IMR-90 (cell line): ENCODE data around the gene SEPTIN2. TPM values are rescaled to one million over a fixed set of nuclear protein-coding genes. Genes with fewer than 3 reads are reported as not detected.

Experiments
- ATAC-seq: fragments of 200-7000 bp; cut with Tn5 transposase; 2 replicates; pipeline ENCODE4 v1.9.1; 2020; ENCODE audit warnings: low read depth, mild to moderate bottlenecking, moderate library complexity
- BruUV-seq: library from RNA; stranded (reverse); fragments of 400-500 nt; replicated peaks from 2 replicates; lab custom pipeline; 2021; lab: Mats Ljungman, UMichigan
- CTCF ChIA-PET: fragments of 300-600 bp; formaldehyde crosslinking; extraction: SDS; loops from one replicate; lab custom pipeline; 2021; ENCODE audit warnings: antibody characterized with exemption; lab: Yijun Ruan, JAX
- POLR2A ChIA-PET: fragments of 300-600 bp; sonication (Branson Sonifier 250); formaldehyde crosslinking; loops from one replicate; lab custom pipeline; 2022; ENCODE audit warnings: antibody characterized with exemption; ENCODE audit not compliant: unreplicated experiment; lab: Charles Lee
- DNase-seq: peaks from one replicate; pipeline ENCODE4 v3.0.0; 2013
- H2AFZ ChIP-seq: replicated peaks from 2 replicates; pipeline ENCODE3; 2013; ENCODE audit warnings: low read length, mild to moderate bottlenecking; ENCODE audit not compliant: poor library complexity
- H2AK5ac ChIP-seq: 2 replicates; pipeline ENCODE4 v1.6.1; 2013; ENCODE audit warnings: low read depth, low read length, inconsistent platforms
- H2AK9ac ChIP-seq: replicated peaks from 2 replicates; pipeline ENCODE3; 2013; ENCODE audit warnings: mild to moderate bottlenecking, low read depth, low read length, moderate library complexity; ENCODE audit not compliant: poor library complexity
- H2BK120ac ChIP-seq: 2 replicates; pipeline ENCODE4 v1.6.1; 2013; ENCODE audit warnings: low read depth, low read length, inconsistent platforms
- H2BK15ac ChIP-seq: 3 replicates; pipeline ENCODE4 v1.6.1; 2013; ENCODE audit warnings: low read depth, low read length, inconsistent platforms
- H2BK20ac ChIP-seq: 2 replicates; pipeline ENCODE4 v1.6.1; 2013; ENCODE audit warnings: low read depth, mild to moderate bottlenecking, inconsistent platforms, low read length, moderate library complexity
- H2BK5ac ChIP-seq: 2 replicates; pipeline ENCODE4 v1.6.1; 2013; ENCODE audit warnings: mild to moderate bottlenecking, low read depth, low read length, inconsistent platforms; ENCODE audit not compliant: poor library complexity, severe bottlenecking
- H3K14ac ChIP-seq: replicated peaks from 2 replicates; pipeline ENCODE4 v1.6.1; 2013; ENCODE audit warnings: low read depth, low read length, inconsistent platforms
- H3K18ac ChIP-seq: 2 replicates; pipeline ENCODE4 v1.6.1; 2013; ENCODE audit warnings: low read depth, low read length, control low read depth
- H3K23ac ChIP-seq: 2 replicates; pipeline ENCODE4 v1.6.1; 2013; ENCODE audit warnings: low read depth, low read length, inconsistent platforms
- H3K27ac ChIP-seq: 2 replicates; pipeline ENCODE4 v1.5.1; 2013; ENCODE audit warnings: mild to moderate bottlenecking, control low read depth, low read length; ENCODE audit not compliant: insufficient read depth
- H3K27me3 ChIP-seq: 2 replicates; pipeline ENCODE4 v1.6.1; 2013; ENCODE audit warnings: low read length; ENCODE audit not compliant: control insufficient read depth, insufficient read depth
- H3K36me3 ChIP-seq: 2 replicates; pipeline ENCODE4 v1.6.1; 2013; ENCODE audit warnings: low read length, mixed read lengths; ENCODE audit not compliant: control insufficient read depth, insufficient read depth
- H3K4ac ChIP-seq: 2 replicates; pipeline ENCODE4 v1.6.1; 2013; ENCODE audit warnings: low read depth, low read length, inconsistent platforms
- H3K4me1 ChIP-seq: 2 replicates; pipeline ENCODE4 v1.6.1; 2013; ENCODE audit warnings: low read length, mixed read lengths; ENCODE audit not compliant: control insufficient read depth, insufficient read depth
- H3K4me2 ChIP-seq: 2 replicates; pipeline ENCODE4 v1.6.1; 2013; ENCODE audit warnings: low read depth, mild to moderate bottlenecking, control low read depth, low read length, moderate library complexity
- H3K4me3 ChIP-seq: 2 replicates; pipeline ENCODE4 v1.5.1; 2013; ENCODE audit warnings: low read depth, mild to moderate bottlenecking, control low read depth, low read length, moderate library complexity; ENCODE audit not compliant: insufficient read depth
- H3K56ac ChIP-seq: 2 replicates; pipeline ENCODE4 v1.6.1; 2013; ENCODE audit warnings: low read length, inconsistent platforms; ENCODE audit not compliant: insufficient read depth; ENCODE audit errors: extremely low read depth
- H3K79me1 ChIP-seq, 2 experiments: 2 replicates each; pipeline ENCODE4 v1.6.1; 2013; ENCODE audit warnings: low read length in 2 of 2, inconsistent platforms in 1 of 2, low read depth in 1 of 2
- H3K9ac ChIP-seq: 2 replicates; pipeline ENCODE4 v1.6.1; 2013; ENCODE audit warnings: low read depth, low read length, control low read depth
- H3K9me1 ChIP-seq: 2 replicates; pipeline ENCODE4 v1.6.1; 2013; ENCODE audit warnings: low read length, inconsistent platforms; ENCODE audit not compliant: insufficient read depth
- H3K9me3 ChIP-seq: 2 replicates; pipeline ENCODE4 v1.6.1; 2013; ENCODE audit warnings: low read length; ENCODE audit not compliant: control insufficient read depth, insufficient read depth
- H4K20me1 ChIP-seq: 2 replicates; pipeline ENCODE4 v1.6.1; 2013; ENCODE audit warnings: low read length, inconsistent platforms; ENCODE audit not compliant: insufficient read depth
- H4K5ac ChIP-seq: 2 replicates; pipeline ENCODE4 v1.6.1; 2013; ENCODE audit warnings: mild to moderate bottlenecking, low read depth, low read length, control low read depth
- H4K8ac ChIP-seq, 2 experiments: 2 replicates each; pipeline ENCODE4 v1.6.1; 2013; ENCODE audit warnings: low read depth in 2 of 2, low read length in 2 of 2, control low read depth in 1 of 2, inconsistent platforms in 1 of 2
- H4K91ac ChIP-seq: 2 replicates; pipeline ENCODE4 v1.6.1; 2013; ENCODE audit warnings: low read depth, low read length, inconsistent platforms; ENCODE audit not compliant: insufficient read depth
- BHLHE40 ChIP-seq: fragments of 150-350 bp; IDR thresholded peaks from 2 replicates; pipeline ENCODE4 v1.6.1; 2016; ENCODE audit warnings: mild to moderate bottlenecking, low read depth, low read length
- CEBPB ChIP-seq: IDR thresholded peaks from 2 replicates; pipeline ENCODE4 v1.6.1; 2012; ENCODE audit warnings: low read depth, low read length, improper control_type of control experiment
- CHD1 ChIP-seq: IDR thresholded peaks from 2 replicates; pipeline ENCODE4 v1.6.1; 2012; ENCODE audit warnings: low read depth, low read length, improper control_type of control experiment
- CTCF ChIP-seq: conservative IDR thresholded peaks from 2 replicates; pipeline ENCODE4 v1.5.1; 2012; ENCODE audit warnings: mild to moderate bottlenecking, low read depth, low read length, improper control_type of control experiment
- ELK1 ChIP-seq: fragments of 150-350 bp; IDR thresholded peaks from 2 replicates; pipeline ENCODE4 v1.6.1; 2016; ENCODE audit warnings: low read depth, mild to moderate bottlenecking, low read length, moderate library complexity, borderline replicate concordance
- FOS ChIP-seq: fragments of 150-350 bp; IDR thresholded peaks from 2 replicates; pipeline ENCODE4 v1.6.1; 2016; ENCODE audit warnings: low read depth, low read length
- MAFK ChIP-seq: IDR thresholded peaks from 2 replicates; pipeline ENCODE4 v1.6.1; 2012; ENCODE audit warnings: low read depth, low read length, improper control_type of control experiment
- MAZ ChIP-seq: IDR thresholded peaks from 2 replicates; pipeline ENCODE4 v1.6.1; 2012; ENCODE audit warnings: low read depth, mild to moderate bottlenecking, low read length, improper control_type of control experiment, moderate library complexity, borderline replicate concordance
- MXI1 ChIP-seq: IDR thresholded peaks from 2 replicates; pipeline ENCODE4 v1.6.1; 2012; ENCODE audit warnings: low read depth, mild to moderate bottlenecking, low read length, moderate library complexity, borderline replicate concordance
- NFE2L2 ChIP-seq: fragments of 150-350 bp; IDR thresholded peaks from 2 replicates; pipeline ENCODE4 v1.6.1; 2016; ENCODE audit warnings: low read depth, mild to moderate bottlenecking, low read length
- POLR2A ChIP-seq: IDR thresholded peaks from 2 replicates; pipeline ENCODE4 v1.6.1; 2012; ENCODE audit warnings: mild to moderate bottlenecking, low read depth, low read length
- RAD21 ChIP-seq: IDR thresholded peaks from 2 replicates; pipeline ENCODE4 v1.6.1; 2012; ENCODE audit warnings: low read length, improper control_type of control experiment
- RCOR1 ChIP-seq: IDR thresholded peaks from 2 replicates; pipeline ENCODE4 v1.6.1; 2012; ENCODE audit warnings: mild to moderate bottlenecking, low read length, improper control_type of control experiment; ENCODE audit not compliant: insufficient replicate concordance
- RFX5 ChIP-seq: IDR thresholded peaks from 2 replicates; pipeline ENCODE4 v1.8.0; 2012; ENCODE audit warnings: low read depth, mild to moderate bottlenecking, low read length, moderate library complexity
- SMC3 ChIP-seq: fragments of 150-350 bp; IDR thresholded peaks from 2 replicates; pipeline ENCODE4 v1.6.1; 2016; ENCODE audit warnings: low read depth, mild to moderate bottlenecking, antibody characterized with exemption, low read length, moderate library complexity
- USF2 ChIP-seq: fragments of 150-350 bp; IDR thresholded peaks from 2 replicates; pipeline ENCODE4 v1.6.1; 2017; ENCODE audit warnings: mild to moderate bottlenecking, antibody characterized with exemption, low read length, low read depth
- WGBS, 2 experiments: methylation state at CpG; one replicate each; pipeline versions ENCODE4 v1.1.5 to v1.1.7; 2013; ENCODE audit warnings: missing lambda C conversion rate in 2 of 2; ENCODE audit not compliant: insufficient read length in 1 of 2; ENCODE audit errors: extremely low coverage in 2 of 2; 5-methylcytosine and 5-hydroxymethylcytosine counted together
- dilution Hi-C: fragments of 300-500 bp; cut with HindIII; formaldehyde crosslinking; loops from one replicate; pipeline ENCODE4 v1.14.3; 2018; ENCODE audit warnings: low sequenced_read_pairs; ENCODE audit not compliant: unreplicated experiment
- in situ Hi-C: fragments of 300-500 bp; cut with MboI; formaldehyde crosslinking; loops from 3 replicates; pipeline ENCODE4 v1.14.3; 2019; ENCODE audit warnings: low sequenced_read_pairs, inconsistent platforms, mixed read lengths
- intact Hi-C: fragments of 100-400 bp; cut with micrococcal nuclease; formaldehyde crosslinking; loops from 2 replicates; pipeline ENCODE4 v1.10.0; 2022
- polyA plus RNA-seq, 3 experiments: library from polyadenylated mRNA; depleted of rRNA; stranded (reverse); fragments of >200 nt; gene quantifications; 2 replicates each; pipeline ENCODE4 v1.2.3, GENCODE V29; 2012; ENCODE audit warnings: low replicate concordance in 1 of 3
- total RNA-seq: library from RNA; depleted of rRNA; stranded (reverse); fragments of >200 nt; gene quantifications from 2 replicates; pipeline ENCODE4 v1.2.3, GENCODE V29; 2012

SEPTIN2 gene
- total and polyA plus RNA-seq, 2 of the 4 experiments (the other 2 are of a cell fraction), result 420 to 504 TPM

DNA sequence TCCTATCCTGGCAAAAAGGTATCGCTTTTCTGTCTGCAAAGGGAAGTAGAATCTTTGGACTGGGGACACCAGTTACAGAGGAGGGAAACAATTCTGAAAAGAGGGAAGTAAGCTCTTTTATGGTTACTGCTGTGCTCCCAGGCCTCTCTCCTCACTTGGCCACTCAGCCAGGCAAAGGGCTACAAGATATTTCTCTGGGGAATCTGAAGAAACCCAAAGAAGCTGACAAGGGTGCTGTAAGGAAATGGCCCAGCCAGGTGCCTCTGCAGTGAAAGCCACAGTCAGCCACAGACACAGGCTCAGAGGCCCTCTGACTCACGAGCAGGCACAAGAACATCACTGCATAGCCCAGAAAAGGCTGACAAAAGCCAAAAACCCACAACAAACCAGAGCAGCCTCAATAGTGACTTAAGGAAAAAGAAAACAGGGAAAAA, 6.0 kb upstream of the SEPTIN2 start:
- no peak overlapping the region for H3K56ac ChIP-seq
- no peaks in the 10 kb centered on the region for H3K9me3 ChIP-seq
- H4K5ac ChIP-seq, result no peak overlapping the region
- H3K4me2 ChIP-seq, result no peak overlapping the region
- H2BK20ac ChIP-seq, result no peak overlapping the region
- ATAC-seq, result peak; percentile 41; the same call in 1 of the 2 replicates
- no peak overlapping the region for H3K4ac ChIP-seq
- H3K14ac ChIP-seq, result 0 out of 2 replicates have a peak overlapping the region, but pooled peaks have one; percentile 6
- TF ChIP-seq SMC3 (no peak), RAD21 (no peak), RFX5 (no peak), CTCF (no peak), BHLHE40 (no peak), MXI1 (no peak), FOS (no peak), CHD1 (no peak), POLR2A (no peak), USF2 (no peak), ELK1 (no peak), MAZ (no peak), NFE2L2 (no peak), RCOR1 (no peak), MAFK (no peak), CEBPB (no peak)
- H2AK5ac ChIP-seq, result no peak overlapping the region
- H2BK120ac ChIP-seq, result no peak overlapping the region
- H2BK5ac ChIP-seq, result no peak overlapping the region
- peaks cover 53% of the 10 kb centered on the region for H4K20me1 ChIP-seq
- peaks cover 15 to 80% of the 10 kb centered on the region in 2 experiments for H3K79me1 ChIP-seq
- WGBS, 2 experiments, result no CpG with 5 or more reads among the region's 2 CpGs
- H3K27me3 ChIP-seq, result no peaks in the 10 kb centered on the region
- H4K8ac ChIP-seq, result no peak overlapping the region
- H3K27ac ChIP-seq, result no peak overlapping the region
- DNase-seq, result peak; percentile 61
- H3K9ac ChIP-seq, result no peak overlapping the region
- H3K4me3 ChIP-seq, result no peak overlapping the region
- dilution Hi-C loops (no loop called here), in situ Hi-C loops (no loop called here), intact Hi-C loops (no loop called here)
- H3K18ac ChIP-seq, result no peak overlapping the region
- H3K4me1 ChIP-seq, result 0 out of 2 replicates have a peak, but pooled peaks cover 4% of the 10 kb centered on the region
- H2AK9ac ChIP-seq, result no peak overlapping the region
- ChIA-PET POLR2A (no interaction called here), CTCF (no interaction called here)
- H3K9me1 ChIP-seq, result peaks cover 30% of the 10 kb centered on the region
- H3K36me3 ChIP-seq, result peaks cover 5% of the 10 kb centered on the region; the same call in 1 of the 2 replicates
- no peak overlapping the region for H4K91ac ChIP-seq
- no TSS peak for BruUV-seq
- no peak overlapping the region for H2AFZ ChIP-seq
- no peak overlapping the region for H2BK15ac ChIP-seq
- no peak overlapping the region; the same call in 1 of the 2 replicates for H3K23ac ChIP-seq
